Dermis microvascular lymphatic vessel endothelial cell (primary cell): ENCODE results near the gene GLDC. TPM values are rescaled to one million over a fixed set of nuclear protein-coding genes. Genes with fewer than 3 reads are reported as not detected.

Experiments used
- DNase-seq, 2 donors: peaks; one replicate each; pipeline versions ENCODE4 v3.0.0 to v3.0.0-alpha.2; 2010; ENCODE audit warnings: low read depth in 2 of 2
- total RNA-seq: library from RNA; depleted of rRNA; stranded (reverse); fragments of >200 nt; gene quantifications from 2 replicates; pipeline ENCODE4 v1.2.1, GENCODE V29; 2014

The GLDC gene
- total RNA-seq, 1 donor from 2014 or later, result 11.8 TPM

- DNase-seq, result no peak
Measured at GRCh38 chr9:6506571-6506970, 139.0 kb downstream of the GLDC start.

DNA sequence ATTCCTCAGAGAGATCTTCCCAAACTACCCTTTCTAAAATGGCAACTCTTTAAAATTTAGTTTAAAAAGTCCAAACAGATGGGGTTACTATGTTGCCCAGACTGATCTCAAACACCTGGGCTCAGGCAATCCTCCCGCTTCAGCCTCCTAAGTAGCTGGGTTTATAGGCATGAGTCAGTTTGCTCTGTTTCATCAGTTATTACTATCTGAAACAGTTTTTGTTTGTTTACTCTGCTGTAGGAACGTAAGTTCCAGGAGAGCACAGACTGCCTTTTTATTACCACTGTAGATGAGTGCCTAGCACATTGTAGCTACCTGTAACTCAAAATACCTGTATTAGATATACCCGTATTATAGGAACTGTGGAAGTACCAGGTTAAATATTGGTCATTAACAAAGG is 143.1 kb downstream of the GLDC start:
- DNase-seq, result no peak

DNA sequence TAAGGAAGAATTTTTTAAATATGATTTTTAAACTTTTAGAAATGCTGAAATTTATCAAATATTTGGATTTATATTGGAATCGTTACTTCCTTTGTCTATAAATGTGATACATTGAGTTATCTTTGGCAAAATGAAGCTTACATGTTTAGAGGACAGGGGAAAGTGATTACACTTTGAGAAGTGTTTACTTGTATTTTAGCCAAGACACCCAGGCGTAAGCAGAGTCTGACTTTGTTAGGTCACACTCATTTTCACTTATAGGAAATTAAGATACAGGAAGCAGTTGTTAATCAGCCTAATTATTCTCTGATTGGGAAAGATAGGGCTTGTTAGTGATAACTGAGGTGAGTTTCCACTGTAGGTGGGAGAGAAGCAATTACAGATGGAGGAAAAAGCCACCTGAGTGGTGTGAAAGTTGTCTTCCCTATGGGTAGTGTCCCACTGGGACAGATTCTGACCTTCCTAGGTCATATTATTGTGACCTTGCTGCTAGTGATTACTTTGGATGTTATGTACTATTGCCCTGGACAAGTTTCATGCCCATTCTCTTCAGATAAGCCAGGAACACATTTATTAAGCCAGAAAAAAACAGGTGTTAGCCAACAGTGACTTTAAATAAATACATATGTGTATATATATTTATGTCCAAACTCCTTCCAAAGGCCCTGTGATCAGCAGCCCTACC is 143.9 kb downstream of the GLDC start:
- no peak for DNase-seq

GRCh38 chr9:6498982-6499381 is 146.5 kb downstream of the GLDC start:
- DNase-seq, result peak in 1 of 2 donors; percentile 19

DNA sequence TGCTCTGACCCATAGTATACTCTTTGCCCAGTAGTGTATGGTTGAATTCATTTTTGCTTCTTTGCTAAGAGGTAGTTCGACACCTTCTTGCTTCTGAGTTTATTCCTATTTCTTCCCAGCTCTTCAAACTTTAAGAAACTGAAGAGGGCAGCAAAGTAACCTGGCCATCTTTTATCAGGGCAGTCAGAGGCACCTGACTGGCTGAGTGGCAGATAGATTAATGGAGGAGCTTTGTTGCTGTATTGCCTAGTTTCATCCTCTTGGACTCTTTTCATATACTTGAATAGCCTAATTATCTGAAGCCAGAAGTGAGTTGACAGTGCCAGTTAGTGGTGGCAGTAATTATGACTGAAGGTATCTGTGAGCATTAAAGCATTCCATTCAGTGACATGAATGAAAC is 150.1 kb downstream of the GLDC start:
- peak in 1 of 2 donors; percentile 32 for DNase-seq

DNA sequence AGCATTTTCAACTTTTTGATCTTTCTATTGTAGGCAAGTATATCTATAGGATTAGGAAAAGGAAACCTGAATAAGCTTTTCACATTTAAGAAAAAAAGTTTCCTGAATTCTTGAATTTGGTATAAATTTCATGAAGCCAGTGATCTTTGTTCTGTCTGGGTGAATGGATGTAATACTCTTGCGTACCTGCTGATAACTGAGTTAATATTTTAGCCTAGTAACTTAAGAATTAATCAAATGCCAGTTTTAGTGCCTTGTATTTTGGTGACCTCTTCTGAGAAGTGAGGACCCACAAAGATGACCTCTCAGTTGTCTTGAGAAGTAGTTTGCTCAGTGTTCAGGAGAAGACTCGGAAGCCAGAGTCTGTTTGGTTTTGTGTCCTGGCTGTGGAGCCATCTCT is 154.7 kb downstream of the GLDC start:
- no peak for DNase-seq

GRCh38 chr9:6489099-6489498 is 156.4 kb downstream of the GLDC start:
- no peak for DNase-seq

DNA sequence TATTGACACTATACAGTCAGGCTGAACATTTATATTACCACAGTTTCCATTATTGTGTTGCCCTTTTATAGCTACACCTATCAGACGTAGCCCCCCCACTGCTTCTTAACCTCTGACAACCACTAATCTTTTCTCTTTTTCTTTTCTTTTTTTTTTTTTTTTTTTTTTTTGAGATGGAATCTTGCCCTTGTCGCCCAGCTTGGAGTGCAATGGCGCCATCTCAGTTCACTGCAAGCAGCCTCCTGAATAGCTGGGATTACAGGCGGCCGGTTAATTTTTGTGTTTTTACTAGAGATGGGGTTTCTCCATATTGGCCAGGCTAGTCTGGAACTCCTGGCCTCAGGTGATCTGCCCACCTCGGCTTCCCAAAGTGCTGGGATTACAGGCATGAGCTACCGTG is 157.1 kb downstream of the GLDC start:
- no peak for DNase-seq

DNA sequence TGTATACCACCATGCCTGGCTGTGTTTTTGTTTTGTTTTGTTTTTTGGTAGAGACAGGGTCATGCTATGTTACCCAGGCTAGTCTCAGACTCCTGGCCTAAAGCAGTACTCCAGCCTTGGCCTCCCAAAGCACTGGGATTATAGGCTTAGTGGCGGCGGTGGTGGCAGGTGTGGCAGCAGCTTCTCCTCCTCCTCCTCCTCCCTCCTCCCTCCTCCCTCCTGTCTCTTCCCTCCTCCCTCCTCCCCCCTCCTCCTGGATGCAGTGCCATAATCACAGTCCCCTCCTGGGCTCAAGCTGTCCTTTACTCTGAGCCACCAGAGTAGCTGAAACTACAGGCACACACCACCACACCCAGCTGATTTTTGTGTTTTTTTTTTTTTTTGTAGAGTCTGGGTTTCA is 161.3 kb downstream of the GLDC start:
- no peak for DNase-seq

Other genes starting within 250 kb of the GLDC start
- gene UHRF2, start 232.5 kb downstream of the GLDC start, total RNA-seq, result 59.8 and 66.1 TPM in 2 replicates
- 16.0 and 22.4 TPM in 2 replicates for gene KDM4C, start 112.2 kb upstream of the GLDC start, total RNA-seq